ENCODE results near the gene EDEM2. TPM values are rescaled to one million over a fixed set of nuclear protein-coding genes. Genes with fewer than 3 reads are reported as not detected.
A peak's percentile ranks its signal among the peaks of the same experiment; 100 is the strongest.
"Not testable (repeated sequence)": the region's sequence is repeated elsewhere in the genome, so short reads cannot be mapped to it uniquely, and the experiment has no call there.

EDEM2 gene
- total and polyA plus RNA-seq, 9 donors = 6.4 to 19.4 (median 13.4) TPM

- Histone ChIP-seq H3K4me1 (ENCODE audit: insufficient read depth) (no peaks in the 10 kb centered on the region), H3K36me3 (no peaks in the 10 kb centered on the region), H3K27ac (no peak overlapping the region), H3K4me3 (no peak overlapping the region), H3K27me3 (no peaks in the 10 kb centered on the region), H3K9me3 (no peaks in the 10 kb centered on the region)
- WGBS, 3 donors = 69 to 78% (median 70%) methylated on average over 6 of the region's 6 CpGs
- TF ChIP-seq POLR2A (IDR thresholded peaks at IDR 0.05) (no peak), CTCF (IDR thresholded peaks at IDR 0.05) (no peak), EP300 (IDR thresholded peaks at IDR 0.05) (no peak)
- DNase-seq = no peak
- intact Hi-C loops (cut with DNase I) = no loop called here
Measured at GRCh38 chr20:35156978-35157377, 9.8 kb upstream of the EDEM2 start.

- intact Hi-C loops (cut with DNase I) = no loop called here
- DNase-seq = no peak
- H3K27ac ChIP-seq = no peak overlapping the region
- H3K4me1 ChIP-seq (ENCODE audit: insufficient read depth) = no peaks in the 10 kb centered on the region
- no peaks in the 10 kb centered on the region for H3K27me3 ChIP-seq
- H3K9me3 ChIP-seq = no peaks in the 10 kb centered on the region
- 87 to 91% (median 90%) methylated on average over 2 of the region's 2 CpGs for WGBS, 3 donors
- H3K4me3 ChIP-seq = no peak overlapping the region
- TF ChIP-seq CTCF (IDR thresholded peaks at IDR 0.05) = no peak
- TF ChIP-seq EP300 (IDR thresholded peaks at IDR 0.05) = no peak
- TF ChIP-seq POLR2A (IDR thresholded peaks at IDR 0.05) = no peak
- no peaks in the 10 kb centered on the region for H3K36me3 ChIP-seq
Measured at GRCh38 chr20:35155936-35156335, 8.8 kb upstream of the EDEM2 start.

GRCh38 chr20:35151736-35152135 lies 4.6 kb upstream of the EDEM2 start:
- H3K27me3 ChIP-seq = no peaks in the 10 kb centered on the region
- DNase-seq = peak in 1 of 5 donors; percentile 36
- H3K4me3 ChIP-seq = no peak overlapping the region
- H3K36me3 ChIP-seq = no peaks in the 10 kb centered on the region
- peaks cover 2% of the 10 kb centered on the region for H3K4me1 ChIP-seq (ENCODE audit: insufficient read depth)
- TF ChIP-seq EP300 (IDR thresholded peaks at IDR 0.05) (no peak), POLR2A (IDR thresholded peaks at IDR 0.05) (no peak), CTCF (IDR thresholded peaks at IDR 0.05) (no peak)
- intact Hi-C loops (cut with DNase I) = no loop called here
- 2 to 14% (median 9%) methylated on average over 4 of the region's 4 CpGs for WGBS, 3 donors
- no peak overlapping the region for H3K27ac ChIP-seq
- no peaks in the 10 kb centered on the region for H3K9me3 ChIP-seq

- no peak overlapping the region for H3K4me3 ChIP-seq
- H3K36me3 ChIP-seq = no peaks in the 10 kb centered on the region
- intact Hi-C loops (cut with DNase I) = no loop called here
- peaks cover 5% of the 10 kb centered on the region for H3K4me1 ChIP-seq (ENCODE audit: insufficient read depth)
- 65 to 79% (median 72%) methylated on average over 6 of the region's 6 CpGs for WGBS, 3 donors
- TF ChIP-seq EP300 (IDR thresholded peaks at IDR 0.05) (no peak), CTCF (IDR thresholded peaks at IDR 0.05) (no peak), POLR2A (IDR thresholded peaks at IDR 0.05) (no peak)
- no peak overlapping the region for H3K27ac ChIP-seq
- no peak for DNase-seq
- no peaks in the 10 kb centered on the region for H3K27me3 ChIP-seq
- no peaks in the 10 kb centered on the region for H3K9me3 ChIP-seq
Measured at GRCh38 chr20:35150846-35151579, 3.9 kb upstream of the EDEM2 start.

- not testable (repeated sequence) for H3K9me3 ChIP-seq; H3K36me3 ChIP-seq; DNase-seq; H3K27me3 ChIP-seq; H3K4me1 ChIP-seq (ENCODE audit: insufficient read depth)
- Histone ChIP-seq H3K27ac (peak overlapping the region in 1 of 2 donors; percentile 22), H3K4me3 (peak overlapping the region; percentile 70)
- WGBS, 3 donors = 2 to 3% (median 2%) methylated on average over 19 of the region's 19 CpGs
- intact Hi-C loops (cut with DNase I) = loop anchor here in 3 of 4 donors (5.0 to 10.0 kb wide), 3 partner anchors 57 to 125 kb away; no protein-coding TSS in a partner anchor
Measured at GRCh38 chr20:35147575-35148071, 487 bp upstream of the EDEM2 start.

Data from ovary (tissue), 9 donors.